ENCODE results near the gene MYLIP. TPM values are rescaled to one million over a fixed set of nuclear protein-coding genes. Genes with fewer than 3 reads are reported as not detected.

Gene MYLIP
- total RNA-seq, 1 experiment from 2014 or later: 27.0 TPM

DNA sequence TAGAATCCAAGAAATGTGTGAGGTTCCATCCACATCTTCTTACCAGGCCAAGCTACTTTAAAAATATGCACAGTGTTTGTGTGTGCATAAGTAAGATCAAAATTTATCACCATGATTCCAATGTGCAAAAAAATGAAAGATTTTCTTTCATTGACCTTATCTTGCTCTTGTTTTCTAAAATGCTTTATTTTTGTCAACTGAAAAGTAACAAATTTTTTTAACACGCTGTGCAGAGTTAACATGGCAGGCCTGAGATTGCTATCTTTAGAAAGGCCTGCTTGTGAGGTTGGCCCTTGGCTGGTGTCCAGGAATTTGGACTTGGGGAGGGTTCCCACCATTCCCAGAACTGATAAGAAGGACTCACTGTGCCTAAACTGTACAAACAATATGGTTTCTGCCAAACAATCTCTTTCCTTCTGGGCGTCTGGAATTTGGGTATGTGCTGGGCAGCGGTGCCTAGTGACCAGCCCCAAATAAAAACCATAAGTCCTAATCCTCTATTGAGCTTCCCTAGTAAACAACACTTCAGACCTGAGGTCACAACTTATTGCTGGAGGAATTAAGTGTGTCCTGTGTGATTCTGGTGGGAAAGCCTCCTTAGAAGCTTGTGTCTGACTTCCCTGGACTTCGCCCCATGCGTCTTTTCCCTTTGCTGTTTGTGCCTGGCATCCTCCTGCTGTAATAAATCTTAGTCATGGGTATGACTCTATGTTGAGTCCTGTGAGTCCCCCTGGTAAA, 19.8 kb upstream of the MYLIP start:
- Histone ChIP-seq H3K4me1 (ENCODE audit: insufficient read depth, low read length) (no peaks in the 10 kb centered on the region), H3K14ac (ENCODE audit: insufficient read depth, low read length) (no peak overlapping the region), H3K27me3 (ENCODE audit: insufficient read depth, low read length) (no peaks in the 10 kb centered on the region), H2BK20ac (ENCODE audit: low read depth, low read length, poor library complexity, severe bottlenecking) (no peak overlapping the region), H3K4ac (ENCODE audit: low read depth, low read length) (no peak overlapping the region), H3K79me2 (ENCODE audit: insufficient read depth, low read length) (no peaks in the 10 kb centered on the region), H3T11ph (ENCODE audit: low read length) (no peak overlapping the region), H3K9ac (ENCODE audit: extremely low read depth, insufficient read length, low read length) (no peak overlapping the region), H3K23ac (ENCODE audit: insufficient read length, low read depth, low read length) (no peak overlapping the region), H2AFZ (ENCODE audit: low read length) (no peak overlapping the region), H2BK12ac (ENCODE audit: insufficient read length, low read depth, low read length) (no peak overlapping the region), H3K9me3 (ENCODE audit: control insufficient read depth, low read depth, low read length) (no peaks in the 10 kb centered on the region), H4K8ac (replicated peaks; ENCODE audit: insufficient read length, low read depth, low read length) (no peak overlapping the region), H2AK5ac (ENCODE audit: insufficient read length, low read length) (no peak overlapping the region), H3K79me1 (ENCODE audit: insufficient read depth, low read depth, low read length, poor library complexity, severe bottlenecking) (no peaks in the 10 kb centered on the region), H3K4me2 (ENCODE audit: insufficient read depth, insufficient read length, low read length) (no peak overlapping the region), H4K5ac (ENCODE audit: insufficient read length, low read depth, low read length) (no peak overlapping the region), H3K27ac (ENCODE audit: insufficient read length, low read depth, low read length) (no peak overlapping the region), H2BK120ac (ENCODE audit: low read depth, low read length, poor library complexity, severe bottlenecking) (no peak overlapping the region), H4K20me1 (ENCODE audit: control insufficient read depth, insufficient read depth, insufficient read length) (no peaks in the 10 kb centered on the region), H3K23me2 (ENCODE audit: insufficient read length, low read depth, low read length, poor library complexity, severe bottlenecking) (no peaks in the 10 kb centered on the region), H3K56ac (ENCODE audit: insufficient read length, low read depth, low read length) (no peak overlapping the region), H2BK5ac (ENCODE audit: insufficient read length, low read length) (no peak overlapping the region), H3K18ac (ENCODE audit: insufficient read length, low read depth, low read length) (no peak overlapping the region), H2BK15ac (ENCODE audit: low read depth, low read length) (no peak overlapping the region), H4K91ac (ENCODE audit: insufficient read length, low read depth, low read length) (no peak overlapping the region)
- Mint-ChIP-seq H3K4me1 (no peaks in the 10 kb centered on the region), H3K9me3 (no peaks in the 10 kb centered on the region), H3K27me3 (ENCODE audit: low read depth) (peaks cover 3% of the 10 kb centered on the region; the same call in 1 of the 2 replicates), H3K4me3 (no peak overlapping the region), H3K36me3 (ENCODE audit: insufficient read depth in 1 of 3, low read depth in 3 of 3) (no peaks in the 10 kb centered on the region), H3K27ac (no peak overlapping the region)
- DNase-seq: no peak
- TF ChIP-seq, protein P1, sequence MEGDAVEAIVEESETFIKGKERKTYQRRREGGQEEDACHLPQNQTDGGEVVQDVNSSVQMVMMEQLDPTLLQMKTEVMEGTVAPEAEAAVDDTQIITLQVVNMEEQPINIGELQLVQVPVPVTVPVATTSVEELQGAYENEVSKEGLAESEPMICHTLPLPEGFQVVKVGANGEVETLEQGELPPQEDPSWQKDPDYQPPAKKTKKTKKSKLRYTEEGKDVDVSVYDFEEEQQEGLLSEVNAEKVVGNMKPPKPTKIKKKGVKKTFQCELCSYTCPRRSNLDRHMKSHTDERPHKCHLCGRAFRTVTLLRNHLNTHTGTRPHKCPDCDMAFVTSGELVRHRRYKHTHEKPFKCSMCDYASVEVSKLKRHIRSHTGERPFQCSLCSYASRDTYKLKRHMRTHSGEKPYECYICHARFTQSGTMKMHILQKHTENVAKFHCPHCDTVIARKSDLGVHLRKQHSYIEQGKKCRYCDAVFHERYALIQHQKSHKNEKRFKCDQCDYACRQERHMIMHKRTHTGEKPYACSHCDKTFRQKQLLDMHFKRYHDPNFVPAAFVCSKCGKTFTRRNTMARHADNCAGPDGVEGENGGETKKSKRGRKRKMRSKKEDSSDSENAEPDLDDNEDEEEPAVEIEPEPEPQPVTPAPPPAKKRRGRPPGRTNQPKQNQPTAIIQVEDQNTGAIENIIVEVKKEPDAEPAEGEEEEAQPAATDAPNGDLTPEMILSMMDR (conservative IDR thresholded peaks at IDR 0.05): no peak
- no CpG with 5 or more reads among the region's 5 CpGs for WGBS (ENCODE audit: extremely low coverage, insufficient read length, low lambda C conversion rate)
